Left renal pelvis (tissue), 4 donors: Measurements from ENCODE around the gene ZNF80. TPM values are rescaled to one million over a fixed set of nuclear protein-coding genes. Genes with fewer than 3 reads are reported as not detected.

Experiments used
- polyA plus RNA-seq, 4 donors: library from polyadenylated mRNA; unstranded; fragments of 120-200 nt; gene quantifications; one replicate each; pipeline ENCODE4 v1.2.1, GENCODE V29; 2013; ENCODE audit not compliant: insufficient read length in 4 of 4

ZNF80 gene
- polyA plus RNA-seq, 4 donors: 0.08 TPM; not detected in 3

Other genes starting within 250 kb of the ZNF80 start
- gene CCDC191, start 181.1 kb downstream of the ZNF80 start, polyA plus RNA-seq: 10 to 100 TPM in 3 of 4 donors, 1 to 10 TPM in 1; 6.8 to 24.1 (median 16.1) TPM
- gene QTRT2, start 180.8 kb downstream of the ZNF80 start, polyA plus RNA-seq: 10 to 100 TPM; 18.9 to 31.2 (median 28.7) TPM
- gene DRD3, start 58.5 kb downstream of the ZNF80 start, polyA plus RNA-seq: not detected
- gene TIGIT, start 56.5 kb upstream of the ZNF80 start, polyA plus RNA-seq: under 1 TPM; 0.06 to 0.18 (median 0.07) TPM